Aorta (tissue), 5 donors: ENCODE measurements around the gene GEMIN4. TPM values are rescaled to one million over a fixed set of nuclear protein-coding genes. Genes with fewer than 3 reads are reported as not detected.
A peak's percentile ranks its signal among the peaks of the same experiment; 100 is the strongest.
"Not testable (repeated sequence)": the region's sequence is repeated elsewhere in the genome, so short reads cannot be mapped to it uniquely, and the experiment has no call there.

Source experiments
- ATAC-seq: fragments of 200-7000 bp; cut with Tn5 transposase; one replicate; pipeline ENCODE4 v1.9.1; 2022; ENCODE audit warnings: moderate library complexity; ENCODE audit not compliant: low FRiP score
- DNase-seq, 2 donors: peaks; one replicate each; pipeline ENCODE4 v3.0.0-alpha.2; 2020
- H3K27ac ChIP-seq, 2 donors: one replicate each; pipeline ENCODE4 v1.5.1; 2013; ENCODE audit warnings: low read length in 2 of 2, mild to moderate bottlenecking in 2 of 2, moderate library complexity in 2 of 2, control low read depth in 1 of 2, inconsistent platforms in 1 of 2, low read depth in 1 of 2
- H3K27me3 ChIP-seq, 2 donors: one replicate each; pipeline ENCODE4 v1.6.1; 2013; ENCODE audit warnings: control low read depth in 1 of 2, low read length in 1 of 2, mild to moderate bottlenecking in 1 of 2, moderate library complexity in 1 of 2; ENCODE audit not compliant: insufficient read depth in 2 of 2, control insufficient read depth in 1 of 2
- H3K36me3 ChIP-seq, 2 donors: one replicate each; pipeline ENCODE4 v1.6.1; 2013; ENCODE audit warnings: control low read depth in 1 of 2, low read length in 1 of 2, mild to moderate bottlenecking in 1 of 2; ENCODE audit not compliant: insufficient read depth in 2 of 2, control insufficient read depth in 1 of 2
- H3K4me1 ChIP-seq, 2 donors: one replicate each; pipeline ENCODE4 v1.6.1; 2013; ENCODE audit warnings: low read length in 2 of 2, control low read depth in 1 of 2, mild to moderate bottlenecking in 1 of 2, moderate library complexity in 1 of 2; ENCODE audit not compliant: insufficient read depth in 2 of 2, control insufficient read depth in 1 of 2
- H3K4me3 ChIP-seq, 2 donors: one replicate each; pipeline ENCODE4 v1.5.1; 2013; ENCODE audit warnings: low read length in 2 of 2, control low read depth in 1 of 2, mild to moderate bottlenecking in 1 of 2
- H3K9me3 ChIP-seq: one replicate; pipeline ENCODE4 v1.6.1; 2013; ENCODE audit warnings: mild to moderate bottlenecking, low read length; ENCODE audit not compliant: control insufficient read depth
- WGBS, 2 donors: extraction: QIAGEN DNeasy Blood & Tissue Kit; methylation state at CpG; one replicate each; pipeline ENCODE4 v1.1.7; 2013; 5-methylcytosine and 5-hydroxymethylcytosine counted together
- intact Hi-C, 2 donors: fragments of 100-400 bp; cut with DNase I; formaldehyde crosslinking; loops; one replicate each; pipeline versions ENCODE4 v1.14.2 to v1.15.0; 2022
- polyA plus RNA-seq, 2 donors: library from polyadenylated mRNA; stranded (reverse); fragments of 200-250 nt; gene quantifications; one replicate each; pipeline ENCODE4 v1.2.3, GENCODE V29; 2013
- total RNA-seq, 2 donors: library from RNA; stranded (reverse); fragmentation: NEBNext Ultra II Directional; extraction: Animal tissue kit (Norgen Biotek cat#: 25700); gene quantifications; one replicate each; pipeline ENCODE4 v1.2.1, GENCODE V29; 2021
- donor health status: healthy with polysubstance abuse.
- donor health status: Bipolar disorder and iron deficiency.
- donor health status: DM: no; HTN: no; CAD: no.
- donor health status: DM: no; HTN: no; CAD: no.
- donor health status: DM: yes; HTN: yes; CAD: no.

Gene GEMIN4
- total and polyA plus RNA-seq, 4 donors, result 5.5 to 18.1 (median 14.5) TPM

DNA sequence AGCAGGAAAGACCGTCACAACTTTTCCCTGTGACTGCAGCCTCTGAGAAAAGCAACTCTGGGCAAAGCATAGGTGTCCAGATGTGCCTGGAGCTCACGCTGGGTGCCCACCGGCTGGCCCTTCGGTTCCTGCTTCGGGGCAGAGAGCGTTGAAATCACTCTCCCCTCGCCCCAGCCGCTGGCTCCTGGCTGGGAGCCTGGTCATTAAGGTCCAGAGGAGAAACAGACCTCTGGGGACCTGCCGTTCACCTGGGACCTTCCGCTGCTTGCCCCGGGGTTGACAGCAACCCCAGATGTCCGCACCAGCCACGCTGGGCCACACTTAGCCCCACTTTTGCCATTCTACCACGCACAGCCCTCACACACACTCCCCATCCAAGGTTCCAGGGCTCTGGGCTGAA lies 43.2 kb upstream of the GEMIN4 start:
- 16 to 19% methylated on average over 14 of the region's 14 CpGs for WGBS, 2 donors
- Histone ChIP-seq H3K27ac (no peak overlapping the region), H3K4me1 (no peaks in the 10 kb centered on the region), H3K9me3 (no peaks in the 10 kb centered on the region), H3K27me3 (no peaks in the 10 kb centered on the region), H3K36me3 (no peaks in the 10 kb centered on the region), H3K4me3 (peak overlapping the region; percentile 5 to 8)
- intact Hi-C loops, result loop anchor here (1.0 to 5.0 kb wide), 2 partner anchors 186 to 262 kb away; no protein-coding TSS in a partner anchor
- DNase-seq (peak in 1 of 2 donors; percentile 70), ATAC-seq (peak; percentile 15)

DNA sequence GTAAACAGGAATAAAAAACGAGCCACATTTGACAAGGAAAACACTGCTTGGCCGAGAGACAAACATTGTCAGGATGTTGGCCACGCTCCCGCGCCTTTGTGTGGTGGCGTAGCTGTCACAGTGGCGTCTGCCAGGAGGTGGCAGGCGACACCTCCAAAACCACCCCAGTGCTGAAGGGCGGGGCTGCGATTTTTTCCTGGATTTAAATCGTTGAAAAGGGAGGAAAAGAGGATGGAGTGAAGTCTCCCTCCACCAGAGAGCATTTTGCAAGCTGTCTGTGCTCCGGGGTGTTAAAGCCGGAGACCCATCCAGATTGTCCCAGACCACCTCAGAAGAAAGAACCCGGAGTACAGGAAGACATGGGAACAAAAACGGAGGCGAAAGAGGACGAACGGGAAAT lies 42.8 kb upstream of the GEMIN4 start:
- ATAC-seq (peak; percentile 90), DNase-seq (peak; percentile 88 to 94)
- Histone ChIP-seq H3K27me3 (no peaks in the 10 kb centered on the region), H3K27ac (no peak overlapping the region), H3K36me3 (no peaks in the 10 kb centered on the region), H3K4me3 (peak overlapping the region; percentile 5 to 8), H3K4me1 (no peaks in the 10 kb centered on the region), H3K9me3 (no peaks in the 10 kb centered on the region)
- intact Hi-C loops, result loop anchor here (1.0 to 5.0 kb wide), 2 partner anchors 186 to 262 kb away; no protein-coding TSS in a partner anchor
- WGBS, 2 donors, result 2% methylated on average over 18 of the region's 18 CpGs

DNA sequence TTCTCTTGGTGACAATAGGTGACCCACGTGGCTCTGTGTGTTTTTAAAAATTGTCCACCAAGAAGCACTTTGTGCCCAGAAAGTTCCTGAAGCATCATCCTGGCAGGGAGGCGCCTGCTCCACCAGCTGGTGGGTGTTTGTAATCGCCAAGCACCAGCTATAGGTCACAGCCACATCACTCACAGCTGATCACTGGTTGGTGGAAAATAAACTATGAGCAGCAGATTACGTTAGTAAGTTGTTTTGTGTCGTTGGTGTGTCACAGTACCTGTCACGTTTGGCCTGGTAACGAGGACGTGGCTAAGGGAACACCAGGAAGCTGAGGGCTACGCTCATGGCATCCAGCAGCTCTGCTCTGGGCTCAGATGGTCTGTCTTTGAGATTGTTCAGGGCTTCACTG lies 40.2 kb upstream of the GEMIN4 start:
- DNase-seq (peak in 1 of 2 donors; percentile 26), ATAC-seq (no peak)
- peaks cover 0 to 3% of the 10 kb centered on the region in 2 donors for H3K36me3 ChIP-seq
- no peak overlapping the region for H3K4me3 ChIP-seq
- WGBS, 2 donors, result 69 to 72% methylated on average over 9 of the region's 9 CpGs
- no peak overlapping the region for H3K27ac ChIP-seq
- no peaks in the 10 kb centered on the region for H3K4me1 ChIP-seq
- intact Hi-C loops, result loop anchor here in 1 of 2 donors (5.0 kb wide), 1 partner anchor 265 kb away; no protein-coding TSS in a partner anchor
- H3K9me3 ChIP-seq, result no peaks in the 10 kb centered on the region
- no peaks in the 10 kb centered on the region for H3K27me3 ChIP-seq

DNA sequence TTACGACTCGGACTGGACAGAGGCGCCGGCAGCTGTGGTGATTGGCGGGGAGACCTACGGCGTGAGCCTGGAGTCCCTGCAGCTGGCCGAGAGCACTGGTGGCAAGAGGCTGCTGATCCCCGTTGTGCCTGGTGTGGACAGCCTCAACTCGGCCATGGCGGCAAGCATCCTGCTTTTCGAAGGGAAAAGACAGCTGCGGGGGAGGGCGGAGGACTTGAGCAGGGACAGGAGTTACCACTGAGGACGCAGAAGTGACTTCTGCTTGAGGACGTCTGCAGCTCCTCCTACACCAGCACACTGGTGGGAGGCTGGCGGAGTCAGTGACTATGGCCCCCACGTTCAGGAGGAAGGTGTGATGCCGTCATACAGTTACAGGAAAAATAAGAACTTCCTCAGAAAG lies 39.8 kb upstream of the GEMIN4 start:
- DNase-seq (peak in 1 of 2 donors; percentile 72), ATAC-seq (no peak)
- intact Hi-C loops, result loop anchor here in 1 of 2 donors (5.0 kb wide), 1 partner anchor 265 kb away; no protein-coding TSS in a partner anchor
- H3K36me3 ChIP-seq, result peaks cover 0 to 3% of the 10 kb centered on the region in 2 donors
- H3K4me3 ChIP-seq, result no peak overlapping the region
- 80 to 85% methylated on average over 19 of the region's 19 CpGs for WGBS, 2 donors
- no peaks in the 10 kb centered on the region for H3K4me1 ChIP-seq
- no peaks in the 10 kb centered on the region for H3K9me3 ChIP-seq
- no peaks in the 10 kb centered on the region for H3K27me3 ChIP-seq
- no peak overlapping the region for H3K27ac ChIP-seq

DNA sequence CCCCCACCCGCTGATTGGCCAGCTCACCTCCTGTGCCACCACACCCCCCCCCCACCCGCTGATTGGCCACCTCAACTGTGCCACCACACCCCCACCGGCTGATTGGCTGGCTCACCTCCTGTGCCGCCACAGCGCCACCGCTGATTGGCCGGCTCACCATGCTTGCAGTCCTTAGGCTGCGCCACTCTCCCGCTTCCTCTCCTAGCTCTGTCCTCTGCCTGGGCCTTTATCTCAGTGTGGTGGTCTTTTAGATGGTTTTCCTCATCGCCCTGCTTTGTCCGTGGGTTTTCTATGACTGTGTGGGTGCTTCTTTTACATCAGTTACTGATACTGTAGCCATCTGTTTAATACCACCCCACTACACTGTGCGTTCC lies 38.8 kb upstream of the GEMIN4 start:
- not testable (repeated sequence) for H3K4me1 ChIP-seq

DNA sequence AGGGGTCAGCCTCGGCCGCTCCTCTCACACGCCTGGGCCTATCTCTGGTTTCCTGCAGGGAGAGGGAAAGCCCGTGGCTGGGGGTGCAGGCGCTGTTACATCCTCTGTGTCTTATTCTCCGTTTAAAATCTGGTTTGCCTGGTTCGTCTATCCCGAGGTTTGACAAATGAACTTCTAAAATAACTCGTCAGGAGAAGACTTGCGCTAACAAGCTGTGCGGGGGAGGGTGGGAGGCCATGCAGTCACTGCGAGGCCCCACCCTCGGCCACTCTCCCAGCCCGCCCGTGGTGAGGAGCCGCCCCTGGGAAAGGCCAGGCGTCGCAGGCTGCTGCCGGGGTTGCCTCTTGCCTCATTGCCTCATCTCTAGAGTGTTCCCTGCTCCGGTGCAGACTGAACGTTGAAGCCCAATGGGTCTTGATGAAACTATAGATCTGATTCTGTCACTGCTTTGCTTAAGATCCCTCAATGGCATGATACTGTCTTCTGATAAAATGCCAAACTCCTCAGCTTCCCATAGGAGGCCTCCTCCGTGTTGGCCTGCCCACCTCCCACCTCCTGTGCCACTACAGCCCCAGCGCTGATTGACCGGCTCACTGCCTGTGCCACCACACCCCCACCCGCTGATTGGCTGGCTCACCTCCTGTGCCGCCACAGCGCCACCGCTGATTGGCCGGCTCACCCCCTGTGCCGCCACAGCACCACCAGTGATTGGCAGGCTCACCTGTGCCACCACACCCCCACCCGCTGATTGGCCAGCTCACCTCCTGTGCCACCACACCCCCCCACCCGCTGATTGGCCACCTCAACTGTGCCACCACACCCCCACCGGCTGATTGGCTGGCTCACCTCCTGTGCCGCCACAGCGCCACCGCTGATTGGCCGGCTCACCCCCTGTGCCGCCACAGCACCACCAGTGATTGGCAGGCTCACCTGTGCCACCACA lies 38.1 kb upstream of the GEMIN4 start:
- not testable (repeated sequence) for H3K9me3 ChIP-seq, H3K27me3 ChIP-seq, H3K27ac ChIP-seq, H3K36me3 ChIP-seq, H3K4me1 ChIP-seq, ATAC-seq, H3K4me3 ChIP-seq
- 36 to 39% methylated on average over 27 to 38 of the region's 38 CpGs for WGBS, 2 donors
- peak; percentile 74 to 84 for DNase-seq
- intact Hi-C loops, result loop anchor here in 1 of 2 donors (5.0 kb wide), 1 partner anchor 267 kb away; no protein-coding TSS in a partner anchor

More for the DNA sequence above, 38.8 kb upstream of the GEMIN4 start:
- ATAC-seq, H3K36me3 ChIP-seq, H3K27me3 ChIP-seq, H3K27ac ChIP-seq, H3K9me3 ChIP-seq, H3K4me3 ChIP-seq: not testable (repeated sequence)
- 28 to 39% methylated on average over 8 to 11 of the region's 12 CpGs for WGBS, 2 donors
- peak in 1 of 2 donors; percentile 73 for DNase-seq
- intact Hi-C loops, result loop anchor here in 1 of 2 donors (5.0 kb wide), 1 partner anchor 266 kb away; no protein-coding TSS in a partner anchor

DNA sequence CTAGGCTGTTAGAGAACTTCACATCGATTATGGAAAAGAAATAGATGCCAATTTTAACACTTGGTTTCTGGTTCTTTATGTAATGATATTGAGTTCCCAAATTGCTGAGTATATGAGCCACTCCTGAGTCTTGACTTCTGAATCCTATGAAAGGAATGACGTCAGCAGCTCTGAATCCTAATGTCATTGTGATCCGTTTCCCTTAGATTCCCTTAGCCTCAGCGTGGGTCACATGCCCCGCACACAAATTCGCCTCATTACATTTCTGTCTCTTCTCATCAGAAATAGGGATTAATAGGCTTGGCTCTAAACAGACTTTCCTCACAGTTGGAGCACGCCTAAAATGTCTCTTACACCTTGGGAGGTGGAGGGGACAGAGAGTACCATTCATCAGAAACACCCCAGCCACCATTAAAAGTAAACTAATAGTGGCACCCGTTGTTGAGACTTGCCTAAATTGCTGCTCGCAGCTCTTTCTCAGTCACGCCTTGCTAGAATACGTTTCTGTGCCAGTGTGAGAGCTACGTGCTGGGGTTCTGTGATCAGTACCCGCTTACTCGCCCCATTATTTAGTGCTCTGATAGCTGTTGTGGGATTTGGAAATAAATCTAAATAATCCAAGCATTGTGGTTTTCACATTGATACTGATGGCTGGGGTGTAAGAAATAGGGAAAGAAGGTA lies 37.2 kb upstream of the GEMIN4 start:
- no peak for ATAC-seq
- no peak overlapping the region for H3K27ac ChIP-seq
- peaks cover 0 to 3% of the 10 kb centered on the region in 2 donors for H3K36me3 ChIP-seq
- peak in 1 of 2 donors; percentile 20 for DNase-seq
- no peaks in the 10 kb centered on the region for H3K27me3 ChIP-seq
- no peaks in the 10 kb centered on the region for H3K9me3 ChIP-seq
- H3K4me3 ChIP-seq, result no peak overlapping the region
- H3K4me1 ChIP-seq, result no peaks in the 10 kb centered on the region
- WGBS, 2 donors, result 79 to 83% methylated on average over 14 of the region's 14 CpGs
- intact Hi-C loops, result no loop called here

DNA sequence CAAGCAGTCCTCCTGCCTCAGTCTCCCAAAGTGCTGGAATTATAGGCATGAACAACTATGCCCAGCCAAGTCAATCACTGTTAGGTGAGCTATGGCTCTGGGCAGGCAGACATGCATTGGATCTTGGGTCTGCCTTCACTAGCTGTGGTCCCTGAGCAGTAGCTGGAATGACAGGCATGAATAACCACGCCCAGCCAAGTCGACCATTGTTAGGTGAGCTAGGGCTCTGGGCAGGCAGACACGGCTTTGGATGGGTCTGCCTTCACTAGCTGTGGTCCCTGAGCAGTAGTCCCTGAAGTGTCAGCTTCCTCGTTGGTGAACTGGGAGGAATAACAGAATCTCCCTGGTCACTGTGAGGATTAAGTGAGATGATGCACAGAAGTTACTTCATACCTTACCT lies 36.5 kb upstream of the GEMIN4 start:
- Histone ChIP-seq H3K36me3 (peaks cover 0 to 3% of the 10 kb centered on the region in 2 donors), H3K4me1 (peaks cover 0 to 4% of the 10 kb centered on the region in 2 donors), H3K27me3 (no peaks in the 10 kb centered on the region), H3K9me3 (no peaks in the 10 kb centered on the region), H3K27ac (no peak overlapping the region), H3K4me3 (no peak overlapping the region)
- 70 to 80% methylated on average over 4 of the region's 4 CpGs for WGBS, 2 donors
- DNase-seq (peak in 1 of 2 donors; percentile 15), ATAC-seq (no peak)
- intact Hi-C loops, result no loop called here
